A549 (cell line): Measurements from ENCODE around the gene PTPN14. TPM values are rescaled to one million over a fixed set of nuclear protein-coding genes. Genes with fewer than 3 reads are reported as not detected.

ENCODE experiments used
- ATAC-seq, 2 experiments: fragments of 200-7000 bp in 1 of 2; fragments of >200 bp in 1 of 2; cut with Nextera tagmentation in 1 of 2; cut with Tn5 transposase in 1 of 2; 3 replicates each; pipeline versions ENCODE4 v1.8.0 to v1.9.1; 2018 to 2020; ENCODE audit warnings: mild to moderate bottlenecking in 1 of 2, moderate library complexity in 1 of 2
- CTCF ChIA-PET: fragments of 300-600 bp; sonication (Branson Sonifier 250); formaldehyde crosslinking; extraction: SDS; loops from one replicate; lab custom pipeline; 2021; ENCODE audit warnings: antibody characterized with exemption, inconsistent platforms; lab: Yijun Ruan, JAX
- POLR2A ChIA-PET: fragments of 350-600 bp; formaldehyde crosslinking; extraction: SDS; loops from one replicate; lab custom pipeline; 2021; ENCODE audit warnings: antibody characterized with exemption, inconsistent platforms; lab: Yijun Ruan, JAX
- DNase-seq, 2 experiments: peaks; one replicate each; pipeline versions ENCODE4 v3.0.0 to v3.0.0-alpha.2; 2011 to 2016; ENCODE audit warnings: low read depth in 1 of 2, low spot score in 1 of 2
- FAIRE-seq: peaks from 2 replicates; lab custom pipeline; 2011; peaks lifted over from hg19 to GRCh38; lab: Jason Lieb, UNC
- H3K27ac ChIP-seq, 2 experiments: fragments of >200 bp; sonication (Bioruptor Twin); formaldehyde crosslinking; 3 replicates each; pipeline ENCODE4 v1.5.1; 2016 to 2017
- H3K4me1 ChIP-seq: fragments of >200 bp; sonication (Bioruptor Twin); formaldehyde crosslinking; 3 replicates; pipeline ENCODE4 v1.6.1; 2016
- H3K4me2 ChIP-seq: fragments of >200 bp; sonication (Bioruptor Twin); formaldehyde crosslinking; 3 replicates; pipeline ENCODE4 v1.6.1; 2016
- H3K4me3 ChIP-seq: fragments of >200 bp; sonication (Bioruptor Twin); formaldehyde crosslinking; 3 replicates; pipeline ENCODE4 v1.5.1; 2016
- H3K9me3 ChIP-seq: fragments of >200 bp; sonication (Bioruptor Twin); formaldehyde crosslinking; 3 replicates; pipeline ENCODE4 v1.6.1; 2016
- BCL3 ChIP-seq: fragments of >200 bp; sonication (Bioruptor Twin); formaldehyde crosslinking; IDR thresholded peaks from 3 replicates; pipeline ENCODE4 v1.6.1; 2016
- CHD4 ChIP-seq: fragments of 200-600 bp; sonication (generic); IDR thresholded peaks from 2 replicates; pipeline ENCODE4 v1.6.1; 2016; ENCODE audit warnings: antibody characterized with exemption, mild to moderate bottlenecking, borderline replicate concordance
- EHMT2 ChIP-seq: fragments of 200-600 bp; sonication (generic); IDR thresholded peaks from 2 replicates; pipeline ENCODE4 v1.6.1; 2016; ENCODE audit warnings: antibody characterized with exemption, low read depth, mild to moderate bottlenecking, moderate library complexity
- ELK1 ChIP-seq: fragments of 150-350 bp; IDR thresholded peaks from 2 replicates; pipeline ENCODE4 v1.6.1; 2014; ENCODE audit warnings: low read depth, mild to moderate bottlenecking, low read length
- FOSB ChIP-seq: fragments of 250-450 bp; sonication (Bioruptor Pico); IDR thresholded peaks from 2 replicates; pipeline ENCODE4 v1.5.0; 2020; ENCODE audit warnings: mild to moderate bottlenecking, moderate library complexity
- FOXS1 ChIP-seq: fragments of 250-450 bp; sonication (Bioruptor Pico); IDR thresholded peaks from 2 replicates; pipeline ENCODE4 v1.5.0; 2020; ENCODE audit warnings: mild to moderate bottlenecking, moderate library complexity
- HES2 ChIP-seq: fragments of >200 bp; sonication (Bioruptor Twin); formaldehyde crosslinking; IDR thresholded peaks from 2 replicates; pipeline ENCODE4 v1.6.1; 2016
- HEYL ChIP-seq: fragments of 250-450 bp; sonication (Bioruptor Pico); IDR thresholded peaks from 2 replicates; pipeline ENCODE4 v1.8.0; 2021; ENCODE audit warnings: mild to moderate bottlenecking, moderate library complexity
- HOXB13 ChIP-seq: fragments of 250-450 bp; sonication (Bioruptor Pico); IDR thresholded peaks from 2 replicates; pipeline ENCODE4 v1.5.0; 2020; ENCODE audit warnings: low read depth, mild to moderate bottlenecking, moderate library complexity
- JUNB ChIP-seq: fragments of >200 bp; sonication (Bioruptor Twin); formaldehyde crosslinking; IDR thresholded peaks from 2 replicates; pipeline ENCODE4 v1.6.1; 2016
- KDM1A ChIP-seq: fragments of 200-600 bp; sonication (generic); IDR thresholded peaks from 2 replicates; pipeline ENCODE4 v1.6.1; 2016; ENCODE audit warnings: low read depth, mild to moderate bottlenecking
- MAZ ChIP-seq: fragments of 150-350 bp; IDR thresholded peaks from 2 replicates; pipeline ENCODE4 v1.6.1; 2014; ENCODE audit warnings: antibody characterized with exemption, low read depth, low read length, borderline replicate concordance
- NR3C1 ChIP-seq: fragments of >200 bp; sonication (Bioruptor Twin); formaldehyde crosslinking; IDR thresholded peaks from 3 replicates; pipeline ENCODE4 v1.6.1; 2017
- RAD21 ChIP-seq, 2 experiments: fragments of >200 bp in 1 of 2; sonication (Bioruptor Twin) in 1 of 2; formaldehyde crosslinking in 1 of 2; IDR thresholded peaks in 1 of 2; conservative IDR thresholded peaks in 1 of 2; 2 replicates in 1 of 2; 3 replicates in 1 of 2; pipeline ENCODE4 v1.6.1; 2012 to 2018; ENCODE audit warnings: inconsistent platforms in 1 of 2
- REST ChIP-seq: fragments of 200-600 bp; sonication (generic); IDR thresholded peaks from 2 replicates; pipeline ENCODE4 v1.6.1; 2016; ENCODE audit warnings: antibody characterized with exemption, mild to moderate bottlenecking, moderate library complexity
- RFX5 ChIP-seq: fragments of 450-650 bp; IDR thresholded peaks from 2 replicates; pipeline ENCODE4 v1.7.1; 2014; ENCODE audit warnings: antibody characterized with exemption, mild to moderate bottlenecking, moderate library complexity
- RNF2 ChIP-seq: fragments of 200-600 bp; sonication (generic); IDR thresholded peaks from 2 replicates; pipeline ENCODE4 v1.6.1; 2016; ENCODE audit warnings: low read depth, mild to moderate bottlenecking, antibody characterized with exemption, moderate library complexity, borderline replicate concordance
- TFCP2L1 ChIP-seq: fragments of 250-450 bp; sonication (Bioruptor Pico); IDR thresholded peaks from 2 replicates; pipeline ENCODE4 v1.5.0; 2021; ENCODE audit warnings: mild to moderate bottlenecking
- TP53 ChIP-seq: fragments of 250-450 bp; sonication (Bioruptor Pico); IDR thresholded peaks from 2 replicates; pipeline ENCODE4 v1.5.0; 2021; ENCODE audit warnings: mild to moderate bottlenecking, moderate library complexity
- USF2 ChIP-seq: fragments of 450-650 bp; IDR thresholded peaks from 2 replicates; pipeline ENCODE4 v1.6.1; 2014; ENCODE audit warnings: antibody characterized with exemption
- ZC3H11A ChIP-seq: fragments of 450-650 bp; IDR thresholded peaks from 2 replicates; pipeline ENCODE4 v1.6.1; 2014; ENCODE audit warnings: antibody characterized with exemption, mild to moderate bottlenecking
- ZFP36 ChIP-seq: fragments of 450-650 bp; IDR thresholded peaks from 2 replicates; pipeline ENCODE4 v1.6.1; 2014; ENCODE audit warnings: borderline replicate concordance; ENCODE audit not compliant: partially characterized antibody
- ZNF302 ChIP-seq: fragments of 250-450 bp; sonication (Bioruptor Pico); IDR thresholded peaks from 2 replicates; pipeline ENCODE4 v1.9.0; 2021; ENCODE audit warnings: inconsistent platforms, mild to moderate bottlenecking, moderate library complexity
- whole genome bisulfite sequencing: methylation state at CpG from one replicate; pipeline ENCODE4 v1.1.6; 2017; ENCODE audit errors: missing lambda C conversion rate; 5-methylcytosine and 5-hydroxymethylcytosine counted together
- polyA plus RNA-seq, 4 experiments: library from polyadenylated mRNA; depleted of rRNA in 3 of 4; stranded (reverse); fragments of >200 nt; fragmentation: RNase III in 1 of 4; extraction: RNeasy Plus Mini Kit Qiagen cat#74134 plus additional on column Dnase treatment in 1 of 4; gene quantifications; 2 replicates in 3 of 4; 3 replicates in 1 of 4; pipeline ENCODE4 v1.2.3, GENCODE V29; 2011 to 2017

The PTPN14 gene
- polyA plus RNA-seq, 2 of the 4 experiments (the other 2 are of a cell fraction): 9.2 to 10.0 TPM

- ATAC-seq (peak in 1 of 2 experiments; percentile 37; a peak in 3 of 6 replicates), DNase-seq (no peak), FAIRE-seq (no peak)
- Histone ChIP-seq H3K27ac (peak overlapping the region; percentile 22 to 74; a peak in 4 of 6 replicates), H3K4me3 (no peak overlapping the region), H3K4me2 (peak overlapping the region; percentile 33; the same call in 2 of the 3 replicates), H3K4me1 (peaks cover 38% of the 10 kb centered on the region), H3K9me3 (no peaks in the 10 kb centered on the region)
- 85% methylated on average over 7 of the region's 7 CpGs for WGBS
- ChIA-PET POLR2A (interaction anchor here (2.4 kb wide), 1 partner anchor 32 kb away, joined by 8 read pairs; the partner anchor contains the start of gene PTPN14), CTCF (interaction anchor here (0.6 to 26.0 kb wide), 36 partner anchors 8 to 370 kb away, joined by 3 to 515 read pairs (median 6); partner anchors contain the start of gene PTPN14)
- TF ChIP-seq RAD21 (conservative IDR thresholded peaks at IDR 0.05 in 1 of 2, IDR thresholded peaks at IDR 0.05 in 1 of 2) (no peak), HEYL (no peak), FOSB (CRISPR knock-in tag) (no peak), JUNB (0 out of 2 replicates have a peak, but pooled peaks have one; percentile 16), CHD4 (no peak)
These were observed 32.6 kb upstream of the PTPN14 start for GRCh38 chr1:214583824-214584554.

GRCh38 chr1:214583113-214583512 is 31.7 kb upstream of the PTPN14 start:
- POLR2A ChIA-PET: interaction anchor here (2.7 kb wide), 1 partner anchor 31 kb away, joined by 14 read pairs; the partner anchor contains the start of gene PTPN14
- no peak overlapping the region for H3K4me2 ChIP-seq
- CTCF ChIA-PET: interaction anchor here (0.8 to 26.0 kb wide), 8 partner anchors 13 to 369 kb away, joined by 3 to 515 read pairs (median 42); partner anchors contain the start of gene PTPN14
- H3K4me3 ChIP-seq: no peak overlapping the region
- H3K4me1 ChIP-seq: peaks cover 38% of the 10 kb centered on the region
- H3K27ac ChIP-seq: peak overlapping the region; percentile 11 to 64; a peak in 2 of 6 replicates
- DNase-seq (no peak), FAIRE-seq (no peak), ATAC-seq (no peak)
- no peaks in the 10 kb centered on the region for H3K9me3 ChIP-seq
- 85% methylated on average over 6 of the region's 6 CpGs for WGBS
- TF ChIP-seq ZFP36: no peak
- no peak for TF ChIP-seq NR3C1
- no peak for TF ChIP-seq ZC3H11A
- no peak for TF ChIP-seq HOXB13 (CRISPR knock-in tag)
- TF ChIP-seq EHMT2: no peak
- no peak for TF ChIP-seq RNF2
- no peak for TF ChIP-seq TP53 (CRISPR knock-in tag)
- TF ChIP-seq REST: no peak
- no peak for TF ChIP-seq KDM1A
- TF ChIP-seq MAZ: no peak
- no peak for TF ChIP-seq FOXS1
- no peak for TF ChIP-seq USF2
- no peak for TF ChIP-seq ZNF302
- no peak for TF ChIP-seq HES2
- TF ChIP-seq TFCP2L1 (CRISPR knock-in tag): no peak
- no peak for TF ChIP-seq RFX5
- TF ChIP-seq ELK1: no peak
- TF ChIP-seq HEYL: no peak
- no peak for TF ChIP-seq BCL3
